Erythroblast (primary cell): Measurements from ENCODE around the gene GPA33.
A peak's percentile ranks its signal among the peaks of the same experiment; 100 is the strongest.

ENCODE experiments used
- DNase-seq, 2 experiments: peaks; one replicate each; lab custom pipeline; 2025; lab: John Stamatoyannopoulos, UW
- GATA1 ChIP-seq: IDR thresholded peaks from 2 replicates; pipeline ENCODE4 v1.6.1; 2011; ENCODE audit warnings: low read depth, mild to moderate bottlenecking, control low read depth, low read length, moderate library complexity
- POLR2A ChIP-seq: IDR thresholded peaks from 2 replicates; pipeline ENCODE4 v1.6.1; 2011; ENCODE audit warnings: mild to moderate bottlenecking, low read length

Gene GPA33

DNA sequence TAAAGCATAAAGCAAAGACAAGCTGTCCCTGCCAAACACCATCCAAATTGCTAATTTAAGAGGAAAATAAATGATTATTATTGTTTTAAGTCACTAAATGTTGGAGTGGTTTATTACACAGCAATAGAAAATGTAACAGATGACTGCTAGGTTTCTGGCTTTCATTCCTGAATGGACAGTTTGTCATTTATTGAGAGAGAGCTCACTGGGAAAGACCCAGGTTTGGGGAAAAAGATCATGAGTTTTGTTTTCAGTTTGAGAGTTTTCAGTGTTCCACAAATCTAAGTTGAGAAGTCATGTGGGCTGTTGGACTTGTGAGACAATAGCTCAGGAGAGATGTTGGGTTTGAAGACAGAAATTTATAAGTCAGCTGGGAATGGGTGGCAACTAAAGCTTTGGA lies 5.4 kb downstream of the GPA33 start:
- DNase-seq: no peak
- TF ChIP-seq GATA1 (no peak), POLR2A (no peak)

DNA sequence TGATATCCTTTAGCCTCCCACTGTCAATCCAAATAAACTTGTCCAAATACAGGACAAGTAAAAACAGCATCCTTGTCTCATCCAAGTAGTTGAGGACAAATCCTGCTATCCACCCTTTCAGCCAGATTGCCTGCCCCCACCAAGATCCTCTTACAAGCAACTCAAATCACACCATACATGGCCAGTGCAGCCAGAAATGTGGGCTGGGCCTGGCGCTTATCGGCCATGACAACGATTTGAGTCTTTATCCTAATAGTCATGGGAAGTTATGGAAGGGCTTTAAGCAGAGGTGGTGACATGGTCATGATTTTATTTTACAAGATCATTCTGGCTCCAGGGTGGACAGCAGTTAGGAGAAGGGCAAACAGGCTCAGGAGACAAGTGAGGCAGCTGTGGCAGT lies 6.3 kb downstream of the GPA33 start:
- TF ChIP-seq GATA1 (no peak), POLR2A (no peak)

DNA sequence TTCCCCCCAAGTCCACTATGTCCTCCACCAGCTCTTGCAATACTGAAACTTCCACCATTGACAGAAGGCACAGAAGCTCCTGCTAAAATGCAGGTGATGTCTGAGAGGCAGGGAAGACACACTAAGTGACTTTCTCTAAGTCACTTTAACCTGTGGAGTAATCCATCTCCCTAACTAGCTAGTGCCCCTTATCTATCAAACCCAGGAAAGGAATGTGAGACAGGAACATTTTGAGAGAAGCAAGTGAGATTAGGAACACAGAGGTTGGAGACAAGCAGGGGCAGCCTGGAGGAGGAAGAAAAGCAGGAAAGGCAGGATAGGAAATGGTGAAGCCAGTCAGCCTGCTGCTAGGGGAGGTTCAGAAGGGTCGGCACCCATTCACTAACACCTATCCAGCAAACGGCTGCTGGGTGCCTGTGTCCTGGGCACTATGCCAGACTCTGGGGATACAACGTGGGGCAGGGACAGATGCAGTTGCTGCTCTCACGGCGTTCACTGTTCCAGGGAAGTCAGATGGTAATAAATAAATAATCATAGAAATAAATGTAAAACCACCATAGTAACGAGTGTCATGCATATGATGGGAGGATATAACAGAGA lies 7.0 kb downstream of the GPA33 start:
- TF ChIP-seq POLR2A (no peak), GATA1 (no peak)
- no peak for DNase-seq

More for the DNA sequence above, 6.3 kb downstream of the GPA33 start:
- DNase-seq: no peak

DNA sequence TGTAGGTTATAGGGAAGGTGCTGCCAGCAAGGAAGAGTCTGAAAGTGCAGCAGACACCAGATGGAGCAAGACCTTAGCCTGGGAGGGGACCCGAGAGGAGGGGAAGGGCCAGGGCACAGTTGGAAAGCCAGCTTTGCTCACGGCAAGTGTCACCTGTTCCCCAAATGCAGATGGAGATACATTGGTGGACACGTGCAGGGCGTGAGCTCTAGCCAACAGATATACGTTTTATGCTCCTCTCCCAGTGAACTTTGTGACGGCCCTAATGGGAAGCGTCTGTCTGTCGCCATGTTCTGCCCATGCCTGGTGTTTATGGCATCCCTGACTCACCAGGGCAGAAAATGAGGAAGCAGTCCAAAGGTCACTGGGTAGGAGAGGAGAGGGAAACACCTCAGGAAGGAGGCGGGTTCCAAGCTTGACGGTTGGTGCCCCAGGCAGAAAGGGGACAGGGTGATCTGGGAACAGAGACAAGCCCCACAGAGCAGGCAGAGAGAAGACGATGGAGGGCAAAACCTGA lies 7.6 kb downstream of the GPA33 start:
- no peak for DNase-seq
- TF ChIP-seq GATA1 (no peak), POLR2A (no peak)

DNA sequence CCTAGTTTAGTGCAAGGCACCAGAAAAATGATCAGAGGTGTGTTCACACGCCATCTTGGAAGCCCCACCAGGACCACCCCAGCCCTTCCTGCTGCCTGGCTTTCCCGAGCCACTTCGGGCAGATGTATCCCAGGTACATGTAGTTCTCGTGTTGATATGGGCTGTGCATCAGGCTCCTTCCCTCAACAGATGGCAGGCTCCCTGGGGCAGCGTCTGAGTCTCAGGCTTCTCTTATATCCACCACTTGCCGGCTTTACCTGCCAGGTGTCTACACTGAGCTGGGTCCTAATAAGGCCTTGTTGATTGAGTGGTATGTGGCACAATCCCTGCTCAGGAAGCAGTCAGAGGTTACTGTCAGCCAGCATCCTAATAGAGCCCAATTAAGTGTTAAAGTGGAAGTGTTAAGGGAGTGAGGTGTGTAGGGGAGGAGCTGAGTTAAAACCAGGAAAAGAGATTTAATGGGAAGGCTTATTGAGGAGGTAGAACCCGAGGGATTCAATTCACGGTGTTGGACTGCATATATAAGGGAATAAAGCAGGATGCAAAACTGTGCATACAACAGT lies 8.5 kb downstream of the GPA33 start:
- DNase-seq: no peak
- TF ChIP-seq GATA1 (no peak), POLR2A (no peak)

DNA sequence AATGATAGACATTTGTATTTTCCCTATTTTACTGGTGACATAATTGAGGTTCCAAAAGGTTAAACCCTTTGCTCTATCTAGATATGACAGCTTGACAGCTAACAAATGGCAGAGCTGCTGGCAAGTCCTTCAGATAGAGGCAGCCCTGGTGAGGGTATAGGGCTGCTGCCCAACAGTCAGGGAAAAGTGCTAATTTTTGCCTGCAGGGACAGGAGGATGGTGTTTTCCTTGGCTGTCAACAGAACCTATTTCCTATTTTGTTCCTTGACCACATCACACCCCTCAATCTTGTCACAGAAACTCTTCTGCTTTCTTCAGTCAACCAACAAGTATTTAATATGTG lies 12.3 kb downstream of the GPA33 start:
- no peak for DNase-seq
- no peak for TF ChIP-seq GATA1
- no peak for TF ChIP-seq POLR2A

DNA sequence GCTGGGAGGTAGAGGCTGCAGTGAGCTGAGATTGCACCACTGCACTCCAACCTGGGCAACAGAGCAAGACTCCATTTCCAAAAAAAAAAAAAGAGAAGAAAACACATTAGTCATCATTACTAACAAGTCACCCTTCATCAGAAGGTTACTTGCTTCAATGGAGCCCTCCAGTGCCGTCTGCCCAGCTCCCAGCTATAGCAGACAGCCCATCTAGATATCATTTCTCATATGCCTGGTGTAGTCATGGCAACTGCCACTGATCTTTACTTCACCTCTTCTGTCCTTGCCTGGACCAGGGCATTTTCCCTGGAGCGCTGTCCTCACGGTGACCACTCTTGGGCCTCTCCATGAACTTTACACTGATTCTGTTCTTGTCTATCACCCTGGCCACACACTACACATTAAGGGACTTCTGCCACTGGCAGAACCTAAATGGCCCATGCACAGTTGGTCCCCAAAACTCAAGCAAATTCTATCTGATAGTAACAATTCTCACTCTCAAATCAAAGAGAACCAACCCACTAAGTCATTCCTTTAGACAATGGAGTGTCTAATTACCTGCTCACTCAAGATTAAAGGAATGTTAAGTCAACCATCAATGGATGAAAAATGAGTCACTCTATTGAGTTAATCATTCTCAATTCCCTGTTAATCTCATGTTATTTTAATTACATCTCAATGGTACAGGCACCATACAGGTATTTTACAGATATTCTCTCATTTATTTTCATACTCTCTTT lies 12.9 kb downstream of the GPA33 start:
- TF ChIP-seq POLR2A: no peak
- no peak for TF ChIP-seq GATA1
- DNase-seq: no peak

DNA sequence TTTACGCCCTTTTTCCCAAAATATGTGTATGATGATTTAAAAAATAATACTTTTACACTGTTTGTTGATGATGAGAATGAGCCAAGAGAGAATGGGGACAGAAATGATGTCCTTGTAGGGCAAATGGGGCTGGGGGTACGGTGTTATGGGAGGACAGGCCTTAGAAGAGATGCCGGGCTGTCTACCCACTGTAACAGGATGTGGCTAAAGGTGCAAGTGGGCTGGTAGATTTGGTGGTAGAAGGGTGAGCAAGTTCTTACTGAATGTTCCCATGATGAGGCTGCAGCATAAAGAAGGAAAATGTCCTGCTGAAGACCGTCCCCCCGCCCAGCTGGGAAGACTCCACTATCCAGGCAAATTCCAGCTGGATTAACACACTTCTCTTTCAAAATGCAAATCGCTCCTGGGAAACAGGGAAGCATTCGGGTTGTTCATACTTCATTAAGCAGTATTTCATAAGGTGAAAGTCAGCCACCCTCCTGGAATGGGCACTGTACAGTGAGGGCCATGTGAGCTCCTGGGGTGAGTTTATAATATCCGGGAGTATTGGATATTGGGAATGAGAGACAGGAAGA lies 14.0 kb downstream of the GPA33 start:
- DNase-seq: no peak

DNA sequence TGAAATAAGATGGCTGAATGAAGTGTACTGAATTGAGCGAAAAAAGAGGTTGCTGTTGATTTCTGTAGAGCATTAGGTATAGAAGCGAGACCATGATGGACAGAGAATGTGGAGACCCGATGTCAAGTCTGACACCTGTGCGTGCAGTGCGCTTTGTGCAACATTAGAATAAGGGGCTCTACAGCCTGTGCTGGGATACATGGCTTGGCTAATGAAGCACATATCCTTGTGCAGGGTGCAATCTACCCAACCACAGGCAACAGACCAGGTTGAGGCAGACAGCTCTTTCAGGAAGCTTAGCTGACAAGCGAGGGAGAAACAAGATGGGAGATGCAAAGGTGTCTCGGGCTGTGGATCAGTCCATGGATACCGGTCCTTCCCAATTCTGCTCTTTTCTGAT lies 18.9 kb downstream of the GPA33 start:
- TF ChIP-seq GATA1: no peak
- no peak for TF ChIP-seq POLR2A
- no peak for DNase-seq

More for the DNA sequence above, 14.0 kb downstream of the GPA33 start:
- TF ChIP-seq POLR2A: no peak
- no peak for TF ChIP-seq GATA1

DNA sequence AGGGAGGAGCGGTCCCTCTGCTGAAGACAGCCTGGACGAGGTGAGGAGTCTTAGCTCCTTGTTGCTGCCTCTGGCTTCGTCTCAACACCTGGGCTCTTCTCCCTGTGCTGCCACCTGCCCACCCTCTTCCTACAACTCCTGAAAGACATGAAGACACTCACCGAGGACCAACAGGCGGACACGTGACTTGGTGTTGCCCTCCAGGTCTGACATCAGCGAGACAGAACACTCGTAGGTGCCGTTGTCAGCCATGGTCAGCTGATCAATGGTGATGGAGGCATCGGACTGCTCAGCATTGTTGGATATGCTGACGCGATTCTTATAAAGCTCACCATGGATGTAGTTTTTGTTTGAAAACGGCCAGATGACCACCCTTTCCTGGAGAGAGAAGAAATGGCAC lies 21.4 kb downstream of the GPA33 start:
- DNase-seq: no peak

DNA sequence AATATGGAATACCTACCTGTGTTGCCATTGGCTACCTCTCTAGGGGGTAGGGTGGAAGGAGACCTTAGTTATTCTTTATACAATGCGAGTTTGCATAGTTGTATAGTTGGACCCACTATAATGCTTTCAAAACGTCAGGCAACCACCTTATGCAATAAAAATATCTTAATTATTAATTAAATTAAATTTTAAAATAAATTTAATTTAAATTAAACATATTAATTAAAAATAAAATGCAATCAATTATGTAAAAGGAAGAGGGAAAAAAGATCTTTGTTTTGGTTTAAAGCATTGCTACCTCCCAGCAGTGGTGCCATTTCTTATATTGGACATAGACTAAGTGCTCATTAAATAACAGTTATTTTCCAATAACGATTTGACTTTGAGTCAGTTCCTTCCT lies 22.3 kb downstream of the GPA33 start:
- no peak for TF ChIP-seq POLR2A
- TF ChIP-seq GATA1: no peak
- no peak for DNase-seq

More for the DNA sequence above, 21.4 kb downstream of the GPA33 start:
- TF ChIP-seq POLR2A (no peak), GATA1 (no peak)

DNA sequence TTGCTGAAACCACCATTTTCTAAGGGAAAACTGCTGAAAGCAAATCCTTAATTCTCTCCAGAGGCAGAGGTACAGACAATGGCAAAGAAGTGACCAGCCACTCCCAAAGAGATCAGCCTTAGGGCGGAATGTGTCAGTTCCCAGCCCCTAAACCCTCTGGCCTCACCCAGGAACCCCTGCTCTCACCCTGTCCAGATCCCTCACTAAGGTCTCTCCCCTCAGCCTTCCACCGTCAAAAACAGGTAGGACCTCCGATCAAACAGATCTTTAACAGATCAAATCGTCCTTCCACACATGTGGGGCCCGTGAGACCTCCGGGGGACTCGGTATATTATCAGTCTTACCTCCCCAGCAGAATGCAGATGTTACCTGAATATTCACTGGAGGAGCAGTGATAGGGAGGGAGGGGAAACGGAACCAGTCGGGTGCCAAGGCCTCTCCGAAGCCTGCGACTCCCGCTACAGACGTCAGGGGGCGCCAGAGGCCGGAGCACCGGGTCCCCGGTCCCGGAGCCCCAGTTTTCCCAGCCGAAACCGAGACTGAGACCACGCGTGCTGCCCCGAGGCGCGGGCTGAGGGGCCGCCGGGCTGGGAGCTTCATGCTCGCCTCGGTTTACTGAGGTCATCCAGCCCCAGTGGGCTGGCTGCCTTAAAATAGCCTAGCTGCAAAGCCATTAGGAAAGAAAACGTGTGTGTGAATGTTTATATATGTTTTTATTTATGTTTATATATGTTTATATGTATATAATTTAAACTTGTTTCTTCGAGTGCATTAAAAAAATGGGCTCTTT lies 23.6 kb downstream of the GPA33 start:
- DNase-seq: peak; percentile 56 to 76
- TF ChIP-seq POLR2A: no peak
- TF ChIP-seq GATA1: no peak

DNA sequence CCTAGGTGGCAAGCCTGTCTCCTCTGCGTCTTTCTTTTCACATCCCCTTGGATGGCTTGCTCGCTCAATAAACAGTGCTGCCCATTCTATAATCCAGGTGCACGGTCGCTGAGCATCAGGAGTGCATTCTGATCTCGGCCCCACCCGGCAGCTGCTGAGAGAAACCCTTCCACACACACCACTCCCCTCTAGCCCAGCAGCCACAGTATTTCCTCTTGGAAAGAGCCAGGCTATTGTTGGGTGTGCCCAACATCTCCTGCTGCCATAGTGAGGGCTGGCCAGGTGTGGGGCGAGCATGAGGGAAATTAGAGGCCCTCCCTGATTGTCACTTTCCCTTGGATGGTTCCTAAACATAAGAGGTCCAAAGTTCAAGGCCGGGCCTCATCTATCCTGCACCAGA lies 24.7 kb downstream of the GPA33 start:
- no peak for TF ChIP-seq GATA1
- no peak for TF ChIP-seq POLR2A
- no peak for DNase-seq
